ENCODE measurements around the gene IMPA2. TPM values are rescaled to one million over a fixed set of nuclear protein-coding genes. Genes with fewer than 3 reads are reported as not detected.

Gene IMPA2
- total RNA-seq, 2 donors from 2014 or later: 269 to 446 TPM

DNA sequence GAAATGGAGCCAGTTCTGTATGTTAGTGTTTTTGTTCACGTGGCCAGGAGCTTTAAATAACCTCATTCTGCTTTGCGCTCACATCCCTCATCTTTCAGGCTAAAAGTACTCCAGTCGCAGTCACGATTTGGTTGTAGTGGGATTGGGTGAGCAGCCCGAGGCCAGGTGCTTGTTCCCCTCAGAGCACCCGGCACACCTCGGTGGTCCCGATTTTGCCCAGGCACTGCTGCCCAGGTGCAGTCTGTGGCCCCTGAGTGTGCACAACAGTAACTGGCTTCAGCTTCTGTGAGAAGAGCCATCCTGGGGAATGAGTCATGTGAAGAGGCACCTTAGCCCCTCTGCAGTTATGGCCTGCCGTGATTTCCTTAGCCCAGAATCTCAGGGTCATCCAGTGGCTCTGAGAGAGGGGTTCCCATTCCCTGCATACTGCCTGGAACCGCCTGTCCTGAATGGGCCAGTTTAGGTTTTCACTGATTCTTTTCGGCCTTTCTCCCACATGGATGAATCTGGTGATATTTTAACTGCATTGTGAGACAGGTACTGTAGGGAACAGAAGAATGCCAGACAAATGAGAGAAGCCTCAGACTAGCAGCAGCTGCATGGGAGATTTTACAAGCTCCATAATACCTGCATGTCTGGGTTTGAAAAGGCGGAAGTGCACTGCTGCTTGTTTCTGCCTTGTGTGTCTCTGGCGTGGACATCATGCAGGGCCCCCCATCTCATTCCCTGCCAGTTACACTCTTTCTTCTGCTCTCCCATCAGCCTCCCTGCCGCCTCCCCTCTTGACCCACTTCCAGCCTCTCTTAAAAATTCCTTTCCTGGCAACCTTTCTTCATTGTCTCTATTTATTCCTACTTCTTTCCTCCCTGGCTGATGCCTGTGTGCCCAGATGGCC, 33.5 kb downstream of the IMPA2 start:
- TF ChIP-seq POLR2A (IDR thresholded peaks at IDR 0.05): no peak
- TF ChIP-seq, protein P1, sequence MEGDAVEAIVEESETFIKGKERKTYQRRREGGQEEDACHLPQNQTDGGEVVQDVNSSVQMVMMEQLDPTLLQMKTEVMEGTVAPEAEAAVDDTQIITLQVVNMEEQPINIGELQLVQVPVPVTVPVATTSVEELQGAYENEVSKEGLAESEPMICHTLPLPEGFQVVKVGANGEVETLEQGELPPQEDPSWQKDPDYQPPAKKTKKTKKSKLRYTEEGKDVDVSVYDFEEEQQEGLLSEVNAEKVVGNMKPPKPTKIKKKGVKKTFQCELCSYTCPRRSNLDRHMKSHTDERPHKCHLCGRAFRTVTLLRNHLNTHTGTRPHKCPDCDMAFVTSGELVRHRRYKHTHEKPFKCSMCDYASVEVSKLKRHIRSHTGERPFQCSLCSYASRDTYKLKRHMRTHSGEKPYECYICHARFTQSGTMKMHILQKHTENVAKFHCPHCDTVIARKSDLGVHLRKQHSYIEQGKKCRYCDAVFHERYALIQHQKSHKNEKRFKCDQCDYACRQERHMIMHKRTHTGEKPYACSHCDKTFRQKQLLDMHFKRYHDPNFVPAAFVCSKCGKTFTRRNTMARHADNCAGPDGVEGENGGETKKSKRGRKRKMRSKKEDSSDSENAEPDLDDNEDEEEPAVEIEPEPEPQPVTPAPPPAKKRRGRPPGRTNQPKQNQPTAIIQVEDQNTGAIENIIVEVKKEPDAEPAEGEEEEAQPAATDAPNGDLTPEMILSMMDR (IDR thresholded peaks at IDR 0.05): no peak
- no peak for ATAC-seq
- no peak for DNase-seq
- H3K36me3 ChIP-seq (replicated peaks in 1 of 2; ENCODE audit: insufficient read depth in 1 of 2, low read depth in 2 of 2): peaks cover 0 to 3% of the 10 kb centered on the region in 2 donors
- 55 to 71% methylated on average over 13 to 14 of the region's 14 CpGs for WGBS, 2 donors
- H3K4me3 ChIP-seq: no peak overlapping the region
- intact Hi-C loops (cut with DNase I): no loop called here
- H3K27ac ChIP-seq: peak overlapping the region; percentile 83 to 98 (median 94)
- no peaks in the 10 kb centered on the region for H3K27me3 ChIP-seq
- peaks cover 87% of the 10 kb centered on the region for H3K4me1 ChIP-seq
- no peaks in the 10 kb centered on the region for H3K9me3 ChIP-seq

DNA sequence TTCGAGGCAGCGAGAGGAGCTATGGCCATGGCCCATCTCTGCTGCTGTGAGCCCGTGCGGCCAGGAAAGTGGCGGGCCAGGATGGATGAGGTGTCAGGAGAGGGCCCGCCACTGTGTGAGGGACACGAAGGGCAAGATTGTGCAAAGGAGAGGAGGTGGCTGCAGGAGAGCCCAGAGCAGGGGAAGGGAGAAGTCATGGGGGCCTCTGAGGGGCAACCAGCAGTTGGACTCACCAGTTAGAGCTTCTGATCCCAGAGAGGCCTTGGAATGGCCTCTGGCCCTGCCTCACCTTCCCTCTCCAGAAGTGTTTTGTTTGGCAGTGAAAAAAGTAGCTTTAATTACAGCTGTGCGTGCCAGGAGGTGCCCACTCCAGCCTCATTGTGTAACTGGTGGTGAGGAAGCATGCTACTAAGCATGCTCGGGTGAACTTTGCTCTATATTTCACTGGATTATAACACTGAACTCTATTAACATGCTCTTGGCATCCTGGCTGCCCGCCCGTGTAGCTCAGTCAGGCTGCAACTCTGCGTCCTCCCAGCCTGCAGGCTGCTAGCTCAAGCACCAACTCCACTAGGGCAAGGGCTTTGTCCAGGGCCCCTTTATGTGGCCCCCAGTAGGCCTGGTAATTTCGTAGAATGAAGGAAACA, 34.2 kb downstream of the IMPA2 start:
- DNase-seq (peak; percentile 78 to 93 (median 91)), ATAC-seq (peak; percentile 76)
- H3K27me3 ChIP-seq: no peaks in the 10 kb centered on the region
- peaks cover 85% of the 10 kb centered on the region for H3K4me1 ChIP-seq
- H3K27ac ChIP-seq: peak overlapping the region; percentile 83 to 98 (median 94)
- no peaks in the 10 kb centered on the region for H3K9me3 ChIP-seq
- no peak overlapping the region for H3K4me3 ChIP-seq
- WGBS, 2 donors: 12 to 14% methylated on average over 13 of the region's 13 CpGs
- intact Hi-C loops (cut with DNase I): no loop called here
- peaks cover 0 to 3% of the 10 kb centered on the region in 2 donors for H3K36me3 ChIP-seq (replicated peaks in 1 of 2; ENCODE audit: insufficient read depth in 1 of 2, low read depth in 2 of 2)
- TF ChIP-seq, protein P1 (IDR thresholded peaks at IDR 0.05): no peak
- peak in 1 of 3 donors; percentile 7 for TF ChIP-seq POLR2A (IDR thresholded peaks at IDR 0.05)

DNA sequence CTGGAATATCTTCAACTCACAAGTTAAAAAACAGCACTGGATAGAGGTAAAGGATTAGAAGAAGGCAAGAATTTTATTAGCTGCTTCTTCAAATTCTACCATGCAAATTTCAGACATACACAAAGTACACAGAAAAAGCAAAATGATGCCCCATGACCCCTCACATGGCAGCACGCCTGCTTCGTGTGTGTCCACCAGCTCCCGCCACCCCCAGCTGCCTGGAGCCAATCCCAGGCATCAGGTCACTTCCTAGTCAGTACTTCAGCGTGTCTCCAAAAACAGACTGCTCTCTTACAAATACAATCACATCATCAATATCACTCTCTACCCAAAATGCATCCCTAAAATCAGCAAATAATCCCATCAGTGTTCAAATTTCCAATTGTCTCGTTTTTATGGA, 35.8 kb downstream of the IMPA2 start:
- intact Hi-C loops (cut with DNase I): no loop called here
- ATAC-seq (no peak), DNase-seq (peak in 2 of 4 donors; percentile 7 to 16)
- 51 to 65% methylated on average over 5 of the region's 5 CpGs for WGBS, 2 donors
- Histone ChIP-seq H3K36me3 (replicated peaks in 1 of 2; ENCODE audit: insufficient read depth in 1 of 2, low read depth in 2 of 2) (peaks cover 0 to 8% of the 10 kb centered on the region in 2 donors), H3K4me3 (no peak overlapping the region), H3K27me3 (no peaks in the 10 kb centered on the region), H3K9me3 (no peaks in the 10 kb centered on the region), H3K27ac (peak overlapping the region; percentile 52 to 98 (median 94)), H3K4me1 (peaks cover 77% of the 10 kb centered on the region)
- TF ChIP-seq, protein P1 (IDR thresholded peaks at IDR 0.05): no peak
- TF ChIP-seq POLR2A (IDR thresholded peaks at IDR 0.05): no peak

DNA sequence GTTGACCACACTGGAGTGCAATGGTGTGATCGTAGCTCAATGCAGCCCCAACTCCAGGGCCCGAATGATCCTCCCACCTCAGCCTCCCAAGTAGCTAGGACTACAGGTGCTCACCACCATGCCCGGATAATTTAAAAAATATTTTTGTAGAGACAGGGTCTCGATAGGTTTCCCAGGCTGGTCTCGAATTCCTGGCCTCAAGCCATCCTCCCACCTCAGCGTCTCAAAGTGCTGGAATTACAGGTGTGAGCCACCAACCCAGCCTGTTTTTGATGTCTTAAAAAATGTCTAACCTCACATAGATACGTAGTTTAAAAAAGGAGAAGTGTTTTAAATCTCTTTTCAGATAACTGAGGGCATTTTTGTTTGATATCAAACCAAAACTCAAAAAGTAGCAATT, 37.6 kb downstream of the IMPA2 start:
- Histone ChIP-seq H3K4me1 (peaks cover 60% of the 10 kb centered on the region), H3K27me3 (no peaks in the 10 kb centered on the region), H3K36me3 (replicated peaks in 1 of 2; ENCODE audit: insufficient read depth in 1 of 2, low read depth in 2 of 2) (peaks cover 0 to 11% of the 10 kb centered on the region in 2 donors), H3K4me3 (no peak overlapping the region), H3K27ac (peak overlapping the region in 2 of 4 donors; percentile 31 to 98), H3K9me3 (no peaks in the 10 kb centered on the region)
- ATAC-seq: no peak
- TF ChIP-seq, protein P1 (IDR thresholded peaks at IDR 0.05): no peak
- no peak for TF ChIP-seq POLR2A (IDR thresholded peaks at IDR 0.05)
- WGBS, 2 donors: 90 to 92% methylated on average over 7 of the region's 7 CpGs
- intact Hi-C loops (cut with DNase I): no loop called here
- no peak for DNase-seq

All from body of pancreas (tissue), 4 donors.